ENCODE results near the gene FIG4.
"Not testable (repeated sequence)": the region's sequence is repeated elsewhere in the genome, so short reads cannot be mapped to it uniquely, and the experiment has no call there.

FIG4 gene

DNA sequence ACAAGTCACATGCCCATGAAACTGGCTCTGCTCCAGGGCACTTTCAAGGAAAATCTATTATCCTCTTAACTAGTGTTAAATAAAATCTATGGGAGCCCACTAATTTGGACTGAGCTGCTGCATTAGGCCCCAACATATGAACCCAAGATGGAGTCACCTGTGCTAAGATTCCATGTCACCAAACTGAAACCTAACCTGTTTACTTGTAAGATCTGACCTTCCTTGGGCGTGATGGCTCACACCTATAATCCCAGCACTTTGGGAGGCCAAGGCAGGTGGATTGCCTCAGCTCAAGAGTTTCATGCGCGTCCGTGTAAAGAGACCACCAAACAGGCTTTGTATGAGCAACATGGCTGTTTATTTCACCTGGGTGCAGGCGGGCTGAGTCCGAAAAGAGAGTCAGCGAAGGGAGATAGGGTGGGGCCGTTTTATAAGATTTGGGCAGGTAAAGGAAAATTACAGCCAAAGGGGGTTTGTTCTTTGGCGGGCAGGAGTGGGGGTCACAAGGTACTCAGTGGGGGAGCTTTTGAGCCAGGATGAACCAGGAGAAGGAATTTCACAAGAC lies 164.5 kb downstream of the FIG4 start:
- DNase-seq, result not testable (repeated sequence)

DNA sequence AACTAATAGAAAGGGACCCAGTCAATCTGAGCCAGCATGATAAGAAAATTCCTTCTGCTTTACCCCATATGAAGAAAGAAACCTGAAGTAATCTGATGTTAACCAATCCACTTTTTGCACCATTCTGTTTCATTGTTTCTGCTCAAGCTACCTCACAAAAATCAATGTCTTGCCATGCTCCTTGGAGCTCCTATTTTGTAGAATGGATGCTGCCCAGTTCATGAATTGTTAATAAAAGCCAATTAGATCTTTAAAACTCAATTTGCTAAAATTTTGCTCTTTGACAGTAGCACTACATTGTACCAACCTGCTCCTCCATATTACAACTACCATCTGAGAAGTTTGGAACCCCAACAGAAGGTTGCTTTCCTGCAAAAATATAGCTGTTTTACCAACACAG lies 170.8 kb downstream of the FIG4 start:
- DNase-seq, result no peak

DNA sequence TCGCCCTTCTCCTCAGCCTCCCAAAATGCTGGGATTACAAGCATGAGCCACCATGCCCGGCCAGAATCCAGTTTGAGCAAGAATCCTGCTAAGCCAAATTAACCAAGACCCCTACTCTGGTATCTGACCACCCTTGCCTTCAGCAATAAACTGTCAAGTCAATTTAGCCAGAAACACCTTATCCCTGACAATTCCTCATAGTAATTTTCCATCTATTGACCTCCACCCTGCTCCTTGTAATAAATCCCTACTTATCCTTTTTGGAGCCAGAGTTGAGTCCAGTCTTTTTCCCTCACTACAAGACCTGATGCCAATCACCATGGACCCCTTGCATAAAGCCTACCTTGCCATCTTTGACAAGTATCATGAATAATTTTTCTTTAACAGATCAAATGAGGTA lies 173.0 kb downstream of the FIG4 start:
- no peak for DNase-seq

DNA sequence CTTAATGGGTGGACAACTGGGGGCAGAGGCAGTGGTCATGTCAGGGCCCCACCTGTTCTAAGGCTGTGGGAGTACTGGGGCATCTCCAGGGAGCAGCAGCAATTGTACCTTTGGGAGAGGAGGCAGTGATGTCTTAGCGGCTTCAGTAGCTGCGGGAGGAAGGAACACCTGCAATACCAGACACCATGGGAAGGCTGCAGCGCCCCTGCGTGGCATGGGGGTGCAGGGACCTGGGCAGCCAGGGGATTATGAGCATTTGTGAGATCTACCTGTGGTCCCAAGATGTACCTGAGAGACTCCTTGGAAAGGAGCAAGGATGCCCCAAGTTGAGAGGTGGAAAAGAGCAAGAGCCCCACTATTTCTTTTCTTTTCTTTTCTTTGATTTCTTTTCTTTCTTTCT lies 174.9 kb downstream of the FIG4 start:
- no peak for DNase-seq

DNA sequence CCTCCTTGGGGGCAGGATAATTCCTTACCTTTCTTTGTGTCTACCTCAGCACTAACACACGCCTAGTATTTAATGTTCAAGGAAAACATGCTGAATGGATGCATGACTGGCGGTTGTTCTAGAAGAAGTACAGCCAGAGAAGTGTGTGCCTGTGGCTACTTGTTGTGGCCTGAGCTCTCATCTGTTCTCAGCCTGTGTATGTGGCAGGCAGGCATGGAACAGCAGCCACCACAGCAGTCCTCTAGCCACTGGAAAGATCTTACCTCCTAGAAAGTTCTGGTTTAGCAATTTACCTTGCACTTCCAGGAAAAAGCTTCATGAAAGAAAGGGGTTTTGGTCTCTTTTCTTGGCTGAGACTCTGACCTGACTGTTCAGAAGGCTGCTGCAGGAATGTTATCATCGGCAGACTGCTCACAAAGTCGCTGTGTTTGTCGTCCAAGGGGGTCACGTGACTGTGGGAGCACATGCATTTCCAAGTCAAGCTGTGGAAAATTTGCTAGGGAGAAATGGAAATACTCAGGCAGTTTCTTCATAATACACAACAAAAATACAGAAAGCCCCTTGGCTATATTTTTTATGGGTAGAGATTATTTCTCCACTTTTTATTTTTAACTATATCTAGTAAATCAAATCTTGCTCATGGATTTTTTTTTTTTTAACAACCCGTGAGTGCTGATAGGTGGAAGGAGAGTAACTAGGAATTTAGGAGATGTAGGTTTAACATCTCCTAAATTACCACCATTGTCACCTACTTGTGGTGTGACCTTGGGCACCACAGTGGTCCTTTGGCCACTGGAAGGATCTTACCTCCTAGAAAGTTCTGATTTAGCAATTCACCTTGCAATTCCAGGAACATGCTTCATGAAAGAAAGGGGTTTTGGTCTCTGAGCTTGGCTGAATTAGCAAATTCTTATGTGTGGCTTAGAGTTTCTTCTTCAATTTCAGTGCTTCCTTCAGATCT lies 176.2 kb downstream of the FIG4 start:
- DNase-seq, result no peak

DNA sequence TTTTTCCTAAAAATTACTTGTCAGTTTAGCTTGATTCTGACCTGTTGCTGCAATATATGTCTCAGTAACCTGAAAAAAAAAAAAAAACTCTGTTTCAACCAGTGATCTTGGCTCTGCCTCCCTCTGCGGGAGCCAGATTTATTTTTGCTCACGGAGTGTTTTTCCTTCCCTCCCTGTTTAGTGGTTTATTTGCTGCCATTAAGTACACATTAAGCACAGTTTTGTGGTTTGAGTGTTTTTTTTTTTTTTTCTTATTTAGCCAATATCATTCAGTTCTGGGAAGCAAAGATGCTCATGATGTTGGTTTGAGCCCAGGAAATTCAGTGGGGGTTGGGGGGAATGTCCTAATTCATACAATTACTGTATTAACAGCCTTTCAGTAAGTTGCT lies 176.9 kb downstream of the FIG4 start:
- no peak for DNase-seq

DNA sequence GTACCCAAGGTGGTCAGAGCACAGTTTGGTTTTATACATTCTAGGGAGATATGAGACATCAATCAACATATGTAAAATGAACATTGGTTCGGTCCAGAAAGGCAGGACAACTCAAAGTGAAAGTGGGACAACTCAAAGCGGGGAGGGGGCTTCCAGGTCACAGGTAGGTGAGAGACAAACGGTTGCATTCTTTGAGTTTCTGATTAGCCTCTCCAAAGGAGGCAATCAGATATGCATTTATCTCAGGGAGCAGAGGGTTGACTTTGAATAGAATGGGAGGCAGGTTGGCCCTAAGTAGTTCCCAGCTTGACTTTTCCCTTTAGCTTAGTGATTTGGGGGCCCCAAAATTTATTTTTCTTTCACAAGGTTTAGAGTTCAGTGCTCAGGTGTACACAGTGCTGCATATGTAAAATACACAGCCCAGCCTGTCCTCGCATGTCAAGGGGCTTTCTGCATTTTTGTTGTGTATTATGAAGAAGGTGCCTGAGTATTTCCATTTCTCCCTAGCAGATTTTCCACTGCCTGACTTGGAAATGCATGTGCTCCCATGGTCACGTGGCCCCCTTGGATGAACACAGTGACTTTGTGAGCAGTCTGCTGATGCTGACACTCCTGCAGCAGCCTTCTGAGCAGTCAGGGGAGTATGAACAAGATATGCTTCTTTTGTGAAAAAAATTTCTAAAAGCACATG lies 178.4 kb downstream of the FIG4 start:
- not testable (repeated sequence) for DNase-seq

DNA sequence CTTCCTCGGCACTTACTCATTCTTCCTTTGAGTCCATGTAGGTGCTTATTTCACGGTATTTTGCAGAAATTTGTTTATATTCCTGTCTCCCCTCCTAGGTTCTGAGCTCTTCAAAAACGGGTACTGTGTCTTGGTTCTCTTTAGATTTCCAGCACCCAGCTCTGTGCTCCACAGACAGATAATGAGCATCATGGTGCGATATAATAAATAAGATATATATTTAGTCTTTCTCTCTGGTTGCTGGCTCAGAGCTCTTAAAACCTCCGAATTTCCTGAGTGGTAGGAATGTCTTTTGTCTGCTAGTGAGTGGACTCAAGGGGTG lies 179.0 kb downstream of the FIG4 start:
- DNase-seq, result no peak

DNA sequence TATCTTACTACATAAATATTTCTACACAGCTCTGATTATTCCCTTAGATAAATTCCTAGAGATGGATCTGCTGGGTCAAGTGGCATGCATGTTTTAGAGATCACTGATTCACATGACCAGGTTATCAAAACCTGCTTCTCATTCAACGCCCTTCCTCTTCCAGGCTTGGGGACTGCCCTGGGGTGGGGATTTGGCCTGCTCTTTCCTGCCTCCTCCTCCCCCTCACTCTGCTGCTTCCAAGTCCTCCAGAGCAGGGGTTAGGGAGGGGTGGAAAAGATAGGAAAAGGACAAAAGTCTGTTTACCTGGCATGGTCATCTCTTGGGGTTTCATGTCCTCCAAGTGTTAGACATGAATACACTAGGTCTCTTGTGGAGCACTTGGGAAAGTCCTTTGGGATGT lies 181.5 kb downstream of the FIG4 start:
- no peak for DNase-seq

DNA sequence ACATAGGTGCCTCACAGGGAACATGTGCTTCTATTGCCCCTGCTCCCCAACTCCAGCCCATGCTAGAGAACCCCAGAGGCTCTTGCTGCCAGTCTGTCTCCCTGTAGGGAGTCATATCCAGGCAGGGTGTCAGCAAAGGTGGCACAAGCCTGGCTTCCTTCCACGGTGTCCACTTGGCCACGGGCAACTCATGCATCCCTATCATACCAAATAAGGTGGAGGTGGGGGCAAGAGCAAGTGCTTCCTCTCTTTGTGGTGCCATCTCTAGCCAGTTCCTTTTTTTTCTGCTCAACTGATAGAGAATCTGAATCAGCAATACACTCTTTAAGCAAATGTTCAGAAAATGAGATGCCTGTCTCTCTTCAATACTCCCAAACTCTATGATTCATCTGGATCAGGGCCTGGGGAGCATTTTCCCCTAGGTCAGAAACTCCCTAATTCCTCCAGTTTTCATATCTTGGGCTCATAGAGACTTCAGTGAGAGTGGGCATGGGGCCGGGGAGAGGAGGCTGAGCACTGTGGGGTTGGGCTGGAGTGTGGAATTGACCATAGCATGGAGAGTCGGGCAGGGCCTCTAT lies 182.0 kb downstream of the FIG4 start:
- DNase-seq, result no peak

DNA sequence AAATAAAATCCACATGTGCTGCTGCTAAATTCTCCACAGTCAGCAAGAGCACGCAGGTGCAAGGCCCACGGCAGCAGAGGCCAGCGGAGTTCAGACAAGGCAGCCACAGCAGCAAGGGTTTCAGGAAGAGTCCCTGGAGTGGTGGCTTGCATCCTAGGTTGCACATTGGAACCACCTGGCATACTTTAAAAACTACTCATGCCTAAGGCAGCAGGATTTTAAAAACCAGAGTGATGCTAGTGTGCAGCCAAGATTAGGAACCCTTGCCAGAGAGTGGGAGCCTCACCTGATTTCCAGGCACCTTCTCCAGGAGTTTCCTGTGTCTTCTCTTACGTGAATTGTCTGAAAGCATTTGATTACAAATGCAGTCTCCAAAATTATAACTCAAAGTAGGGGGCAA lies 183.0 kb downstream of the FIG4 start:
- DNase-seq, result no peak

DNA sequence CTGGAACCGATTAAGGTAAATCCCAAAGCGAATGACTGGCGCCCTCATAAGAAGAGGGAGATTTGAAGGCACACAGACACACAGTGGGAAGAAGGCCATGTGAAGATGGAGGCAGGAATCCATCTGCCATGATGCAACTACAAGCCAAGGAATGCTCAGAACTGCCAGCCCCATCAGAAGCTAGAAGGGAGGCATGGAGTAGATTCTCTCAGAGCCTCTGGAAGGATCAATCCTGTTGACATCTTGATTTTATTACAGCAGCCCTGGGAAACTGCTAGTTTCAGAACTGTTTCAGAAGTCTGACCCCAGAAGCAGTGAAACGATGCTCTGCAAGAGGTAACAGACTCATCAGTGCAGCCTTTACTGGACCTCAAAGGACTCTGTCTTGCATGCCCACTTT lies 183.5 kb downstream of the FIG4 start:
- DNase-seq, result no peak
